Stomach smooth muscle (tissue), 2 donors: Measurements from ENCODE around the gene GPR27.

Source experiments
- H3K27ac ChIP-seq: one replicate; pipeline ENCODE4 v1.7.0; 2013; ENCODE audit warnings: mild to moderate bottlenecking, low read length, inconsistent platforms
- H3K27me3 ChIP-seq, 2 donors: one replicate each; pipeline ENCODE4 v1.7.0; 2013; ENCODE audit warnings: low read length in 2 of 2; ENCODE audit not compliant: insufficient read depth in 2 of 2, control insufficient read depth in 1 of 2
- H3K36me3 ChIP-seq, 2 donors: one replicate each; pipeline ENCODE4 v1.7.0; 2013; ENCODE audit warnings: low read length in 2 of 2; ENCODE audit not compliant: control insufficient read depth in 2 of 2, insufficient read depth in 2 of 2
- H3K4me1 ChIP-seq: one replicate; pipeline ENCODE4 v1.7.0; 2013; ENCODE audit warnings: low read length; ENCODE audit not compliant: control insufficient read depth, insufficient read depth
- H3K4me3 ChIP-seq, 2 donors: one replicate each; pipeline ENCODE4 v1.7.0; 2013; ENCODE audit warnings: low read length in 2 of 2
- H3K9ac ChIP-seq, 2 donors: one replicate each; pipeline ENCODE4 v1.7.0; 2013; ENCODE audit warnings: low read length in 2 of 2, mild to moderate bottlenecking in 1 of 2
- H3K9me3 ChIP-seq, 2 donors: one replicate each; pipeline ENCODE4 v1.7.0; 2013; ENCODE audit warnings: low read length in 2 of 2; ENCODE audit not compliant: control insufficient read depth in 2 of 2
- donor health status: healthy.
- donor health status: Pancreatic carcinoma.

The GPR27 gene

GRCh38 chr3:71786217-71786549, 32.5 kb downstream of the GPR27 start:
- Histone ChIP-seq H3K27me3 (peaks cover 34 to 52% of the 10 kb centered on the region in 2 donors), H3K36me3 (no peaks in the 10 kb centered on the region), H3K9me3 (no peaks in the 10 kb centered on the region), H3K9ac (no peak overlapping the region), H3K4me1 (peaks cover 12% of the 10 kb centered on the region), H3K4me3 (no peak overlapping the region), H3K27ac (no peak overlapping the region)

DNA sequence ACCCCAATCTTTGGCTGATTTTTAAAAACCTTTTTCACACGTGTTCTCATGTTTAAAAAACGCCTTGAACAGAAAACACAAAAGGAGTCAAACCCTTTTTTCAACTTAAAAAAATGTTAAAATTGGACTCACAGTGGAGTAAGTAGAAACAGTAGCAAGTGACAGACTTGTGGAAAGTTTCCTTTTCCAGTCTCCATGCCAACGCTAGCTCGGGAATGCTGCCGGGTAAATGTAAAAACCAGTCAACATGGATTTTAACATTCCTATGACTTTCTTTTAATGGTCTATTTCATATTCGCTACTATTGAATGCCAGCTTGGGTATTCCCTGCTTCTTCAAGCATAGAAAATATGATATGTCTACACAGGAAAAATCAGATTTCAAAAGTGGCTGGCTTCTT, 32.9 kb downstream of the GPR27 start:
- Histone ChIP-seq H3K9me3 (no peaks in the 10 kb centered on the region), H3K4me3 (no peak overlapping the region), H3K27me3 (peaks cover 31 to 48% of the 10 kb centered on the region in 2 donors), H3K36me3 (no peaks in the 10 kb centered on the region), H3K27ac (no peak overlapping the region), H3K9ac (no peak overlapping the region), H3K4me1 (peaks cover 12% of the 10 kb centered on the region)

- Histone ChIP-seq H3K27me3 (peaks cover 30 to 35% of the 10 kb centered on the region in 2 donors), H3K9ac (no peak overlapping the region), H3K27ac (no peak overlapping the region), H3K4me3 (no peak overlapping the region), H3K9me3 (no peaks in the 10 kb centered on the region), H3K4me1 (peaks cover 12% of the 10 kb centered on the region), H3K36me3 (no peaks in the 10 kb centered on the region)
Observed at GRCh38 chr3:71787851-71788405, 34.3 kb downstream of the GPR27 start.

- Histone ChIP-seq H3K36me3 (no peaks in the 10 kb centered on the region), H3K27ac (no peak overlapping the region), H3K9me3 (no peaks in the 10 kb centered on the region), H3K4me1 (peaks cover 4% of the 10 kb centered on the region), H3K9ac (no peak overlapping the region), H3K4me3 (no peak overlapping the region), H3K27me3 (peaks cover 16 to 17% of the 10 kb centered on the region in 2 donors)
Observed at GRCh38 chr3:71789922-71790321, 36.3 kb downstream of the GPR27 start.

- peaks cover 4 to 7% of the 10 kb centered on the region in 2 donors for H3K27me3 ChIP-seq
Observed at GRCh38 chr3:71791634-71792033, 38.0 kb downstream of the GPR27 start.

DNA sequence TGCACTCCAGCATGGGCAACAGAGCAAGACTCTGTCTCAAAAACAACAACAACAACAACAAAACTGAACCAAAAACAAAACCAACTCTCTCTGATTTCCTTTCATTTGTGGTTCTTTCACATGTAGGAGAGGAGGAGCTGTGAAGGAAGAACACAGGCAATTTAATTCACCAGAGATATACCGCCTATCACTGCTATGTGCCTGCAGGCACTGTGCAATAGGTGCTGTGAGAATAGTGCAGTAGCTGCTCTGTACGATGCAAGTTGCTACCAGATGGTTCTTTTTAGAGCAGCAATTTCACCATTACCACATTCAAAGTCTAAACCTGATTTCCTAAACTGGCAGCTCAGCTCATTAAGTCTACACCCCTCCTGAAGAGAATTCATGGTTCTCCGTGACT, 42.6 kb downstream of the GPR27 start:
- Histone ChIP-seq H3K9me3 (no peaks in the 10 kb centered on the region), H3K36me3 (no peaks in the 10 kb centered on the region), H3K27me3 (peaks cover 0 to 6% of the 10 kb centered on the region in 2 donors), H3K9ac (no peak overlapping the region), H3K4me1 (no peaks in the 10 kb centered on the region), H3K4me3 (no peak overlapping the region), H3K27ac (no peak overlapping the region)

More at GRCh38 chr3:71791634-71792033, 38.0 kb downstream of the GPR27 start:
- H3K9ac ChIP-seq = no peak overlapping the region
- no peak overlapping the region for H3K4me3 ChIP-seq
- H3K4me1 ChIP-seq = no peaks in the 10 kb centered on the region
- H3K36me3 ChIP-seq = no peaks in the 10 kb centered on the region
- no peak overlapping the region for H3K27ac ChIP-seq
- H3K9me3 ChIP-seq = no peaks in the 10 kb centered on the region

DNA sequence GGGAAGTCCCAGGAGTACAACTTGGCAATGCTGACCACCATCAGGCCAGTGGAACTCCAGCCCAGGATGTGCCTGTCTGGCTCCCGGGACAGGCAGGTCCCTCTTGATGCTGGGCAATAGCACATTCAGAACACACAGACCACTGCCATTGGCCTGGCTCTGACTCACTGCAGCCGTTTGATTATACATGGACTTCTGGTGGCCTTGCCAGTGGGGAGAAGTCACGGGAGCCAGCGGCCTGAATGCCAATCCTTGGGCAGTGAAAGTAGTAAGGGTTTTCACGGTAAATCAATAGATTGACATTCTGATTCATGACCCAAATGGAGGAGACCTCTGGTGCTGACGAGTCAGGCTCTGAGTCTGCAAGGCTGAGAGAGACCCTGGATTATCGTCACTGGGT, 43.8 kb downstream of the GPR27 start:
- Histone ChIP-seq H3K36me3 (no peaks in the 10 kb centered on the region), H3K9me3 (no peaks in the 10 kb centered on the region), H3K4me3 (no peak overlapping the region), H3K4me1 (no peaks in the 10 kb centered on the region), H3K9ac (no peak overlapping the region), H3K27me3 (peaks cover 0 to 9% of the 10 kb centered on the region in 2 donors), H3K27ac (no peak overlapping the region)

DNA sequence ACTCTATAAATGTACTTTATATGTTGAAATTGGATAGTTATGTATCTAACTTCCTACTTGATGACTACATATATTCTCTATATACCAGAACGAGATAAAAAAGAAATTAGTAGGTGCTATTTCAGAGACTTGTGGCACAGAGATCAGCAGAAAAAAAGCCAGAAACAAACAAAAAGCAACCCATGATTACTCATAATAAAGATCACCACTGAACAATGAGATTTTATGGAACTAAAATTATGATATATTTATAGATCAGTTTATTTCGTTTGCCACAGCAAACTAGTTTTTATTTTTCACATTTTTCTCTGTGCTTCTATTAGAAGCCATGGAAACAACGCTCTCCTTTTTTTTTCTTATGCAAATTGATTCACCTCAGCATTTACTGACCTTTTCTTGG, 46.4 kb downstream of the GPR27 start:
- Histone ChIP-seq H3K9ac (no peak overlapping the region), H3K27ac (no peak overlapping the region), H3K36me3 (no peaks in the 10 kb centered on the region), H3K4me3 (no peak overlapping the region), H3K27me3 (peaks cover 0 to 12% of the 10 kb centered on the region in 2 donors), H3K9me3 (no peaks in the 10 kb centered on the region), H3K4me1 (no peaks in the 10 kb centered on the region)

- no peak overlapping the region for H3K27ac ChIP-seq
- no peak overlapping the region for H3K4me3 ChIP-seq
- H3K36me3 ChIP-seq = no peaks in the 10 kb centered on the region
- no peak overlapping the region for H3K9ac ChIP-seq
- no peaks in the 10 kb centered on the region for H3K4me1 ChIP-seq
- H3K27me3 ChIP-seq = peaks cover 0 to 11% of the 10 kb centered on the region in 2 donors
- no peaks in the 10 kb centered on the region for H3K9me3 ChIP-seq
Observed at GRCh38 chr3:71801986-71802385, 48.3 kb downstream of the GPR27 start.

GRCh38 chr3:71803248-71803647, 49.6 kb downstream of the GPR27 start:
- no peak overlapping the region for H3K4me3 ChIP-seq
- H3K27ac ChIP-seq = no peak overlapping the region
- no peaks in the 10 kb centered on the region for H3K9me3 ChIP-seq
- H3K27me3 ChIP-seq = peaks cover 0 to 11% of the 10 kb centered on the region in 2 donors
- H3K4me1 ChIP-seq = no peaks in the 10 kb centered on the region
- no peaks in the 10 kb centered on the region for H3K36me3 ChIP-seq
- no peak overlapping the region for H3K9ac ChIP-seq

- H3K36me3 ChIP-seq = no peaks in the 10 kb centered on the region
- no peaks in the 10 kb centered on the region for H3K4me1 ChIP-seq
- H3K9me3 ChIP-seq = no peaks in the 10 kb centered on the region
- no peak overlapping the region for H3K4me3 ChIP-seq
- H3K9ac ChIP-seq = no peak overlapping the region
- H3K27ac ChIP-seq = no peak overlapping the region
- H3K27me3 ChIP-seq = peaks cover 0 to 11% of the 10 kb centered on the region in 2 donors
Observed at GRCh38 chr3:71805199-71805598, 51.5 kb downstream of the GPR27 start.
